ENCODE data around the gene PWWP2B. TPM values are rescaled to one million over a fixed set of nuclear protein-coding genes. Genes with fewer than 3 reads are reported as not detected.

The PWWP2B gene
- total and polyA plus RNA-seq, 9 of the 15 experiments (the other 6 are each of a cell fraction or from before 2014, with no cell fraction given): 0.07 to 9.2 (median 1.6) TPM; not detected in 1

- no peak for TF ChIP-seq CCNT2 (IDR thresholded peaks at IDR 0.05; ENCODE audit: borderline replicate concordance, extremely low read depth, insufficient read length, low read depth, low read length)
- TF ChIP-seq NR2C1 (IDR thresholded peaks at IDR 0.05): no peak
- no peak for TF ChIP-seq NR2C1 (tag; IDR thresholded peaks at IDR 0.05)
- TF ChIP-seq THRAP3 (IDR thresholded peaks at IDR 0.05; ENCODE audit: borderline replicate concordance): no peak
- TF ChIP-seq SIRT6 (IDR thresholded peaks at IDR 0.05; ENCODE audit: low read depth, low read length): no peak
- TF ChIP-seq KLF10 (CRISPR knock-in tag; IDR thresholded peaks at IDR 0.05): no peak
- TF ChIP-seq ZFX (CRISPR knock-in tag; IDR thresholded peaks at IDR 0.05): no peak
- no peak for TF ChIP-seq NBN (IDR thresholded peaks at IDR 0.05; ENCODE audit: low read depth)
- no peak for TF ChIP-seq ZBTB8A (IDR thresholded peaks at IDR 0.05; ENCODE audit: partially characterized antibody)
- TF ChIP-seq KAT7 (CRISPR knock-in tag; IDR thresholded peaks at IDR 0.05; ENCODE audit: borderline replicate concordance): no peak
Observed at GRCh38 chr10:132415956-132416355, 19.0 kb downstream of the PWWP2B start (continued).

GRCh38 chr10:132416566-132417256, 19.7 kb downstream of the PWWP2B start:
- H2AFZ ChIP-seq (ENCODE audit: low read depth, low read length): no peak overlapping the region
- ATAC-seq (no peak), DNase-seq (ENCODE audit: extremely low read depth in 1 of 4, low spot score in 3 of 4) (no peak), FAIRE-seq (no peak)
- H3K27me3 ChIP-seq (ENCODE audit: control insufficient read depth in 2 of 2, insufficient read depth in 2 of 2, low read length in 2 of 2): no peaks in the 10 kb centered on the region
- intact Hi-C loops (cut with micrococcal nuclease) (no loop called here), in situ Hi-C loops (cut with MboI) (no loop called here)
- WGBS (ENCODE audit: insufficient coverage, low coverage, missing lambda C conversion rate): 71% methylated on average over 2 of the region's 32 CpGs
- no peaks in the 10 kb centered on the region for H4K20me1 ChIP-seq (replicated peaks; ENCODE audit: control insufficient read depth, insufficient read depth, low read length)
- H3K9me1 ChIP-seq (ENCODE audit: control insufficient read depth, insufficient read depth, low read length): no peaks in the 10 kb centered on the region
- CTCF ChIA-PET (ENCODE audit: low intra/inter-chr PET ratio): interaction anchor here (0.7 kb wide), 1 partner anchor 70 kb away, joined by 4 read pairs; no protein-coding TSS in a partner anchor
- POLR2A ChIA-PET: no interaction called here
- H3K4me2 ChIP-seq (ENCODE audit: insufficient read depth, low read length): no peak overlapping the region
- H3K9me3 ChIP-seq (replicated peaks; ENCODE audit: control insufficient read depth, insufficient read depth, low read depth, low read length): no peaks in the 10 kb centered on the region
- no peak overlapping the region for H3K4me3 ChIP-seq
- no TSS peak for BruUV-seq (replicated peaks)
- no peaks in the 10 kb centered on the region; the same call in 2 of the 3 replicates for H3K79me2 ChIP-seq (ENCODE audit: control insufficient read depth, insufficient read depth, low read length)
- H3K4me1 ChIP-seq (replicated peaks in 1 of 2; ENCODE audit: control insufficient read depth in 2 of 2, insufficient read depth in 2 of 2, low read length in 2 of 2): peaks cover 6 to 72% of the 10 kb centered on the region in 2 experiments
- H3K9ac ChIP-seq (ENCODE audit: insufficient read depth in 1 of 2, low read depth in 2 of 2, low read length in 2 of 2): no peak overlapping the region
- H3K27ac ChIP-seq (ENCODE audit: extremely low read depth, low read depth, low read length): no peak overlapping the region
- no peaks in the 10 kb centered on the region; the same call in 2 of the 3 replicates for H3K36me3 ChIP-seq (ENCODE audit: control insufficient read depth, insufficient read depth, low read length)
- TF ChIP-seq HNRNPUL1 (IDR thresholded peaks at IDR 0.05; ENCODE audit: low read length) (no peak), ZNF76 (CRISPR knock-in tag; IDR thresholded peaks at IDR 0.05; ENCODE audit: borderline replicate concordance) (no peak), JUN (IDR thresholded peaks at IDR 0.05; ENCODE audit: borderline replicate concordance, low read depth, low read length) (no peak), JUN (CRISPR knock-in tag; IDR thresholded peaks at IDR 0.05; ENCODE audit: borderline replicate concordance) (no peak), NR2C1 (IDR thresholded peaks at IDR 0.05) (no peak), NR2C1 (tag; IDR thresholded peaks at IDR 0.05) (no peak), ZFP91 (CRISPR knock-in tag; IDR thresholded peaks at IDR 0.05) (no peak), FOXA3 (CRISPR knock-in tag; conservative IDR thresholded peaks at IDR 0.05 in 1 of 2, IDR thresholded peaks at IDR 0.05 in 1 of 2) (no peak), CHCHD3 (CRISPR knock-in tag; IDR thresholded peaks at IDR 0.05) (no peak), ZBTB2 (IDR thresholded peaks at IDR 0.05) (no peak), MTA2 (IDR thresholded peaks at IDR 0.05; ENCODE audit: low read depth) (no peak), SIN3B (IDR thresholded peaks at IDR 0.05; ENCODE audit: low read depth) (no peak)

Data from K562 (cell line).